HepG2 (cell line): ENCODE data around the gene EVA1A. TPM values are rescaled to one million over a fixed set of nuclear protein-coding genes. Genes with fewer than 3 reads are reported as not detected.
A peak's percentile ranks its signal among the peaks of the same experiment; 100 is the strongest.

Experiments
- ATF4 ChIP-seq, 2 experiments: fragments of 450-650 bp in 1 of 2; sonication (generic) in 1 of 2; formaldehyde crosslinking; IDR thresholded peaks; 2 replicates each; pipeline versions ENCODE4 v1.5.0 to v1.8.0; 2020 to 2022; ENCODE audit warnings: mild to moderate bottlenecking in 1 of 2, missing genetic modification reagents in 1 of 2
- BATF2 ChIP-seq: sonication (generic); formaldehyde crosslinking; IDR thresholded peaks from 2 replicates; pipeline ENCODE4 v1.8.0; 2022; ENCODE audit warnings: mild to moderate bottlenecking, missing genetic modification reagents, moderate library complexity
- BHLHE40 ChIP-seq: IDR thresholded peaks from 2 replicates; pipeline ENCODE4 v1.6.1; 2011; ENCODE audit warnings: low read length, improper control_type of control experiment
- CHD2 ChIP-seq: IDR thresholded peaks from 2 replicates; pipeline ENCODE4 v1.6.1; 2011; ENCODE audit warnings: low read depth, low read length, improper control_type of control experiment
- JUN ChIP-seq: sonication (generic); formaldehyde crosslinking; IDR thresholded peaks from 2 replicates; pipeline ENCODE4 v1.4.0; 2020; ENCODE audit warnings: mild to moderate bottlenecking, missing genetic modification reagents
- LCORL ChIP-seq, 2 experiments: fragments of 450-650 bp in 1 of 2; sonication (generic) in 1 of 2; formaldehyde crosslinking in 1 of 2; IDR thresholded peaks; 2 replicates each; pipeline versions ENCODE4 v1.5.0 to v1.6.1; 2017 to 2020; ENCODE audit warnings: antibody characterized with exemption in 1 of 2, missing genetic modification reagents in 1 of 2
- MYC ChIP-seq: sonication (generic); formaldehyde crosslinking; IDR thresholded peaks from 2 replicates; pipeline ENCODE4 v1.9.0; 2021; ENCODE audit warnings: missing genetic modification reagents, borderline replicate concordance
- NFRKB ChIP-seq: fragments of 450-650 bp; IDR thresholded peaks from 2 replicates; pipeline ENCODE4 v1.6.1; 2017
- NONO ChIP-seq, 2 experiments: fragments of 450-650 bp in 1 of 2; sonication (generic) in 1 of 2; formaldehyde crosslinking in 1 of 2; IDR thresholded peaks in 1 of 2; conservative IDR thresholded peaks in 1 of 2; 2 replicates each; pipeline versions ENCODE4 v1.6.1 to v1.8.0; 2017 to 2022; ENCODE audit warnings: mild to moderate bottlenecking in 1 of 2, missing genetic modification reagents in 1 of 2, moderate library complexity in 1 of 2
- POGK ChIP-seq: sonication (generic); formaldehyde crosslinking; conservative IDR thresholded peaks from 2 replicates; pipeline ENCODE4 v1.8.0; 2022; ENCODE audit warnings: mild to moderate bottlenecking, moderate library complexity, missing genetic modification reagents
- RBM39 ChIP-seq: fragments of 200-400 bp; formaldehyde crosslinking; IDR thresholded peaks from one replicate; pipeline ENCODE4 v1.6.1; 2018; ENCODE audit warnings: antibody characterized with exemption, mild to moderate bottlenecking, low read depth, low read length; ENCODE audit not compliant: poor library complexity, severe bottlenecking
- SMAD3 ChIP-seq: sonication (generic); formaldehyde crosslinking; IDR thresholded peaks from 2 replicates; pipeline ENCODE4 v1.4.0; 2020; ENCODE audit warnings: missing genetic modification reagents
- TAF1 ChIP-seq: sonication (generic); formaldehyde crosslinking; IDR thresholded peaks from 2 replicates; pipeline ENCODE4 v1.4.0; 2020; ENCODE audit warnings: missing genetic modification reagents
- ZC3H13 ChIP-seq: sonication (generic); formaldehyde crosslinking; IDR thresholded peaks from 2 replicates; pipeline ENCODE4 v1.8.1; 2023; ENCODE audit warnings: mild to moderate bottlenecking, missing genetic modification reagents, moderate library complexity
- ZFYVE20 ChIP-seq: sonication (generic); formaldehyde crosslinking; IDR thresholded peaks from 2 replicates; pipeline ENCODE4 v1.8.0; 2023; ENCODE audit warnings: low read depth, mild to moderate bottlenecking, moderate library complexity, missing genetic modification reagents, borderline replicate concordance
- ZNF292 ChIP-seq: sonication (generic); formaldehyde crosslinking; IDR thresholded peaks from 2 replicates; pipeline ENCODE4 v1.8.1; 2022; ENCODE audit warnings: mild to moderate bottlenecking, low read depth, missing genetic modification reagents, borderline replicate concordance
- ZNF326 ChIP-seq: sonication (generic); formaldehyde crosslinking; IDR thresholded peaks from 2 replicates; pipeline ENCODE4 v1.4.0; 2020; ENCODE audit warnings: missing genetic modification reagents, borderline replicate concordance
- ZNF562 ChIP-seq: sonication (generic); formaldehyde crosslinking; IDR thresholded peaks from 2 replicates; pipeline ENCODE4 v1.8.0; 2022; ENCODE audit warnings: missing genetic modification reagents, borderline replicate concordance
- ZNF768 ChIP-seq: sonication (generic); formaldehyde crosslinking; IDR thresholded peaks from 2 replicates; pipeline ENCODE4 v1.4.0; 2020; ENCODE audit warnings: missing genetic modification reagents
- ZNF891 ChIP-seq: sonication (generic); formaldehyde crosslinking; IDR thresholded peaks from 2 replicates; pipeline ENCODE4 v1.5.0; 2020; ENCODE audit warnings: mild to moderate bottlenecking, missing genetic modification reagents
- ZSCAN25 ChIP-seq: sonication (generic); formaldehyde crosslinking; IDR thresholded peaks from 2 replicates; pipeline ENCODE4 v1.8.0; 2022; ENCODE audit warnings: mild to moderate bottlenecking, missing genetic modification reagents
- ZSCAN9 ChIP-seq: IDR thresholded peaks from 2 replicates; pipeline ENCODE4 v1.6.1; 2016; ENCODE audit warnings: borderline replicate concordance
- polyA plus RNA-seq, 8 experiments: library from polyadenylated mRNA; depleted of rRNA in 3 of 8; stranded (reverse) in 7 of 8; unstranded in 1 of 8; fragments of >200 nt; fragmentation: Illumina TruSeq in 4 of 8; extraction: Trizol in 4 of 8; gene quantifications; 2 replicates each; pipeline versions ENCODE4 v1.2.1 to v1.2.3, GENCODE V29; 2011 to 2016; ENCODE audit warnings: low read depth in 4 of 8, missing spikeins in 1 of 8, mixed read lengths in 1 of 8; ENCODE audit not compliant: insufficient read depth in 1 of 8
- total RNA-seq, 5 experiments: library from RNA; depleted of rRNA; stranded (reverse); fragments of >200 nt; fragmentation: Illumina TruSeq; extraction: Trizol; gene quantifications; 2 replicates each; pipeline ENCODE4 v1.2.3, GENCODE V29; 2016; ENCODE audit warnings: low read depth in 1 of 5

EVA1A gene
- total and polyA plus RNA-seq, 2 of the 13 experiments (the other 11 are each of a cell fraction or from before 2014, with no cell fraction given) = 57.5 to 57.8 TPM

GRCh38 chr2:75560768-75561565 lies at the start of gene EVA1A (continued):
- TF ChIP-seq ZC3H13 (CRISPR knock-in tag) (peak; percentile 88), ZSCAN25 (CRISPR knock-in tag) (peak; percentile 76; the same call in 1 of the 2 replicates), NONO (IDR thresholded peaks at IDR 0.05) (no peak), NONO (CRISPR knock-in tag; conservative IDR thresholded peaks at IDR 0.05) (peak; percentile 88), POGK (0 out of 2 replicates have a peak, but pooled peaks have one; percentile 38), ZSCAN9 (CRISPR knock-in tag) (peak; percentile 86), CHD2 (no peak), ZNF292 (CRISPR knock-in tag) (peak; percentile 89), ZNF891 (CRISPR knock-in tag) (peak; percentile 68), NFRKB (no peak), ZNF562 (CRISPR knock-in tag) (no peak), ATF4 (CRISPR knock-in tag; IDR thresholded peaks at IDR 0.05) (peak in 1 of 2 experiments; percentile 72; a peak in 2 of 4 replicates), ZNF326 (CRISPR knock-in tag) (no peak), JUN (CRISPR knock-in tag) (peak; percentile 35; the same call in 1 of the 2 replicates), ZNF768 (CRISPR knock-in tag) (peak; percentile 51; the same call in 1 of the 2 replicates), TAF1 (CRISPR knock-in tag) (peak; percentile 79), RBM39 (peak; percentile 86), MYC (CRISPR knock-in tag) (peak; percentile 96), SMAD3 (CRISPR knock-in tag) (peak; percentile 74; the same call in 1 of the 2 replicates), BHLHE40 (no peak), BATF2 (peak; percentile 78; the same call in 1 of the 2 replicates), LCORL (IDR thresholded peaks at IDR 0.05) (no peak), LCORL (CRISPR knock-in tag; IDR thresholded peaks at IDR 0.05) (peak; percentile 74; the same call in 1 of the 2 replicates), ZFYVE20 (CRISPR knock-in tag) (no peak)
